Epidermal melanocyte (primary cell): ENCODE results near the gene NPEPL1.
"Not testable (repeated sequence)": the region's sequence is repeated elsewhere in the genome, so short reads cannot be mapped to it uniquely, and the experiment has no call there.

Source experiments
- DNase-seq: peaks from one replicate; pipeline ENCODE4 v3.0.0; 2011; ENCODE audit warnings: low spot score; ENCODE audit not compliant: insufficient read length

The NPEPL1 gene

GRCh38 chr20:58712806-58713731 is 20.5 kb downstream of the NPEPL1 start:
- no peak for DNase-seq

- no peak for DNase-seq
Observed at GRCh38 chr20:58713801-58714339, 21.3 kb downstream of the NPEPL1 start.

DNA sequence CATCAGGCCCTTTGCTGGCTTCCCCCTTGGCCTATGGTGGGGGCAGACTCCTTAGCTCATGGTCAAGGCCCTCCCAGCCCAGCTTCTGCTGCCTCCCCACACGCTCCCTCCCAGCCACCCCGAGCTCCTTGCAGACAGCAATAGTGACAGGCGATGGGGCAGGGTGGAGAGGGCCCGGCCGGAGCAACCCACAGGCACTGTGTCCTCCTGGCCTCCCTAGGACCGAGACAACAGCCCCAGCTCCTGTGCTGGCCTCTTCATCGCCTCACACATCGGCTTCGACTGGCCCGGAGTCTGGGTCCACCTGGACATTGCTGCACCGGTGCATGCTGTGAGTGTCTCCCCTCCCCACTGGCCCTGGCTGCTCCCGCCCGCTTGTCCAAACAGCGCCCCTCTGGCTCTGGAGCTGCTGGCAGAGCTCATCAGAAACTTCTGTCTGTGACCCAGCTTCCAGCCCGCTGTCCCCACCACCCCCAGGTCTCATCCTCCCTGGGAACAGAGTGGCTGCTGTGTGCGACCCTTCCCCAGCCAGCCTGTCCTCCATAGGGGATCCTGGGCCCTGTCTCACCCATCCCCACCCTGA is 21.8 kb downstream of the NPEPL1 start:
- DNase-seq: no peak

DNA sequence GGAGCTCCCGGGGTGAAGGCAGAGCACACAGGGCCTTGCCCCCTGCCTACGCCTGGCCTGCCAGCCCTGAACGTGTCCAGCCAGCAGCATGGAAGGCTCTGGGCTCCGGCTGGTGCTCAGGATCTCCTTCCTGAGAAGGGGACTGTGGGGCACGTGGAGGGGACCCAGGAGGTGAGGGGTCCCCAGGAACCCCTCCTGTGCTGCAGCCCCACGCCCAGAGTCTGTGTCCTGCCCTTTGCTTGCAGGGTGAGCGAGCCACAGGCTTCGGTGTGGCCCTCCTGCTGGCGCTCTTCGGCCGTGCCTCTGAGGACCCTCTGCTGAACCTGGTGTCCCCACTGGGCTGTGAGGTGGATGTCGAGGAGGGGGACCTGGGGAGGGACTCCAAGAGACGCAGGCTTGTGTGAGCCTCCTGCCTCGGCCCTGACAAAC is 22.3 kb downstream of the NPEPL1 start:
- DNase-seq: no peak

GRCh38 chr20:58715391-58715800 is 22.8 kb downstream of the NPEPL1 start:
- no peak for DNase-seq

GRCh38 chr20:58715801-58716475 is 23.3 kb downstream of the NPEPL1 start:
- DNase-seq: no peak

- DNase-seq: no peak
Observed at GRCh38 chr20:58716476-58717277, 24.1 kb downstream of the NPEPL1 start.

GRCh38 chr20:58717278-58718091 is 24.9 kb downstream of the NPEPL1 start:
- DNase-seq: no peak

DNA sequence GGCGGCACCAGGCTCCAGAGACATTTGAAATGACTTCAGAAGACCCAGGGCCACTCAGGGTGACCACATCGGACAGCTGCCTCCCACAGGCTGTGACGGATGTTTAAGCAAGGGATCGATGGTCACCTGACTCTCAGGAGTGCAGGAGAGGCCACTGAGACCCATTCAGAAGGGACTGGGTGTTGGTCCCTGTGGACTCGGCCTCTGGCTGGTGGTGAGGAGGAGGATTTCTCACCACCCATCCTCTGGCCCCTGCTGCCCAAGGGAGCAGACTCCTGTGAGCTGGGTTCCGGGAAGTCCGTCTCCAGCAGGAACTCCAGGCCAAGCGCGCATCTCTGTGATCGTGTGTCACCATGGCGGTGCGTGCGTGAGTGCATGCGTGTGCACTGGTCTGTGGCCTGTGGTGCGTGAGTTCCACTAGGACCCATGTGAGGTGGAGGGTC is 25.5 kb downstream of the NPEPL1 start:
- no peak for DNase-seq

DNA sequence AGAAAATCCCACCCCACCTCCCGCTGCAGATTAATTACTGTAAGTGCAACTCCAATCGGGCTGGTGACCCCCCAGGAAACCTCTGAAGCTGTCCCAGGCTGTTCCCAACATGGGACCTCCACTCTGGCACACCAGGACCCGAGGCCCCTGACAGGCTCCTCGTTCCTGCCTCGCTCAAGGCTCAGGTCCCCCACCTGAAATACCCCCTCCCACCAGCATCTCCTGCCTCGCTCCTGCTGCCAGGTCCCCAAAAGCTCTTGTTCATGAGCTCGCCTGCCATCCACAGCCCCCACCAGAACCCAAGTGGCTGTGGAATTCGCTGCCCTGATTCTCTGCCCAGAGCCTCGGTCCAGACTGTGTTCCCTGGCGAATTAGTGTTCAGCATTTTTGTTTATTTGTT is 26.1 kb downstream of the NPEPL1 start:
- DNase-seq: no peak

DNA sequence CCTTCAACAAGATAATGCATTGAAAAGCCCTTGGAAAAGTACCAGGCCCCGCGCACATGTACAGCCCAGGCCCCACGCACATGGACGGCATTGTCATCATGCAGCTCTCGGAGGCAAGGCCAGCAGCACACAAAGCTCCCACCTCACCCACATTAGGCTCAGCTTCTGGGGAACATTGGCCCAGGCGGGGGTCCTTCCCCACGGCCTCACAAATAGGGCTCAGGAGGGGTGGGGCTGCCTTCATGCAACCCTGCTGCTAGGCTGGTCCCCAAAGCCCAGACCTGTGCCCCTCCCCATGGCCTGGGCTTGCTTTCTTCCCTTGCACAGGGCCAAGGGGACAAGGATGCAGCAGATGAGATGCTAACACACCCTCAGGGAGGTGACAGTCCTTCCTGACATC is 26.7 kb downstream of the NPEPL1 start:
- no peak for DNase-seq

- no peak for DNase-seq
Observed at GRCh38 chr20:58719971-58720371, 27.4 kb downstream of the NPEPL1 start.

GRCh38 chr20:58720890-58721289 is 28.3 kb downstream of the NPEPL1 start:
- DNase-seq: no peak

DNA sequence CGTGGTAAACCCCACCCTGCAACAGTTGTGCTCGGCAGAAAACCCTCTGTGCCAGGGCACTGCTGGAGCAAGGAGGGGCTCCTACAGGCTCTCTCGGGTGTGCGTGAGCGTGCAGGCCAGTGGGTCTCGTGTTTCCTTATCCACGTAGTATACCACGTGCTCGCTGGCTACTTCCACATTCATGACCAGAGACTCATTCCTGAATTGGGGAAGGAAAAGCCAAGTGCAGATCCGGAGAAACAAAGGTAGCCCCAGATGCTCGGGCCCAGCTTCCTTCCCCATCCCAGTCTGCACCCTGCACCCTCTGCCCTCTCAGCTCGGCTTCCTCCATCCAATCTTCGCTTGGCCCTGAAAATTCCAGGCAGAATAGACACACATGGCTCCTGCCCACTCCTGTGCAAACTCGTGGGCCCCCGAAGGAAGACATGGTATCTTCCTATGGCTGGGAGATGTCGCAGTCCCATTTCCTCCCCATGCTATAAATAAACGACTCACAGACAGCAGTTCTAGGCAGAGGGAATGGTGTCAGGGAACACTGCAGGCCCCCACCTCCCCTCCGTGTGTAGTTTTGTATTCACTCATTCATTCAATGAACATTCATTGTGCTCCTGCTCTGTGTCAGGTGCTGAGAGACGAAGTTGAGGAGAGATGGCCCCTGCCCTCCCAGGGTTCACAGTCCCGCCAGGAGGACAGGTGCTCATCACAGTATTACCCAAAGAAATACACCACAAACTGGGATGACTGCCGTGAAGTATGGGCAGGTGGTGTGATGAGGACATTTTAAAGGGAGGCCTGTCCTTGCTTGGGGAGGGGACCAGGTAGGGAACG is 29.6 kb downstream of the NPEPL1 start:
- DNase-seq: no peak

- DNase-seq: no peak
Observed at GRCh38 chr20:58722877-58723627, 30.5 kb downstream of the NPEPL1 start.

GRCh38 chr20:58723628-58723984 is 31.0 kb downstream of the NPEPL1 start:
- DNase-seq: no peak

GRCh38 chr20:58726156-58726555 is 33.6 kb downstream of the NPEPL1 start:
- DNase-seq: not testable (repeated sequence)

GRCh38 chr20:58731192-58731591 is 38.6 kb downstream of the NPEPL1 start:
- no peak for DNase-seq

GRCh38 chr20:58737198-58737597 is 44.6 kb downstream of the NPEPL1 start:
- no peak for DNase-seq
